ENCODE measurements around the gene CBLN3. TPM values are rescaled to one million over a fixed set of nuclear protein-coding genes. Genes with fewer than 3 reads are reported as not detected.

CBLN3 gene
- total RNA-seq, 4 donors from 2014 or later, result 0.79 to 9.7 (median 1.6) TPM

DNA sequence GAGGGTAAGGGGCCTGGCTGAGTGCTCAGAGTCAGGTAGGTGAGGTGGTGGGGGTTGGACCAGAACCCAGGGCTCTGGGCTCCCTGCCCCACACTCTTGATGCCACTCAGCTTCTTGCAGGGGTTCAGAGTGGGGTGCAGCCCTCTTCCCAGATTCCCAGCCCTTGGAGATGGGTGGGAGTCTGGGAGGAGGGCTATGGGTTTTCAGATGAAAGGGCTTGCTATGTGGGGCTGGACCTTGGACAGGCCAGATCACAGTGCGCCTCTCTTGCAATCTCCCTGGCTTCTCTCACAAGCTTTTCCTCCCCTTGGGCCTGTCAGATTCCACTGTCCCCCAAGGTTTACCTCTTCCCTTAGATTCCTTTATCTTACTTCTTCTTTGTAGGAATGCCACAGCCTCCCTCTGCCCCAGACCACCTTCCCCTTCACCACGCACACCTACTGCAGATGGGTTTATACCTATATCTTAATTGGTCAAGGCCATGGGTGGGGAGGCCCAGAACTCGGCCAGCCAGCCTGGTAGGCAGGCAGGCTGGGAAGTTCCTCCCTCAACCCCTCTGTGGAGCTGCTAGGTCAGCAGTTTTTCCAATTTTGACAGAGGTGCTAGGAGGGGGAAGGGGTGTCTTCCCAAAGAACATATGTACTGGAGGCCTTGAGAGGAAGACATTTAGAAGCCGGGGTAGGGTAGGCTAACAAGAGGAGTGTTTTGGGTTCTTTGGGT lies 29.3 kb downstream of the CBLN3 start:
- peaks cover 16 to 59% (median 35%) of the 10 kb centered on the region in 4 donors for H3K4me1 ChIP-seq
- H3K9me3 ChIP-seq, result no peaks in the 10 kb centered on the region
- no peak for TF ChIP-seq POLR2AphosphoS5 (IDR thresholded peaks at IDR 0.05)
- TF ChIP-seq EP300 (IDR thresholded peaks at IDR 0.05; ENCODE audit: low read depth), result no peak
- TF ChIP-seq, protein P1, sequence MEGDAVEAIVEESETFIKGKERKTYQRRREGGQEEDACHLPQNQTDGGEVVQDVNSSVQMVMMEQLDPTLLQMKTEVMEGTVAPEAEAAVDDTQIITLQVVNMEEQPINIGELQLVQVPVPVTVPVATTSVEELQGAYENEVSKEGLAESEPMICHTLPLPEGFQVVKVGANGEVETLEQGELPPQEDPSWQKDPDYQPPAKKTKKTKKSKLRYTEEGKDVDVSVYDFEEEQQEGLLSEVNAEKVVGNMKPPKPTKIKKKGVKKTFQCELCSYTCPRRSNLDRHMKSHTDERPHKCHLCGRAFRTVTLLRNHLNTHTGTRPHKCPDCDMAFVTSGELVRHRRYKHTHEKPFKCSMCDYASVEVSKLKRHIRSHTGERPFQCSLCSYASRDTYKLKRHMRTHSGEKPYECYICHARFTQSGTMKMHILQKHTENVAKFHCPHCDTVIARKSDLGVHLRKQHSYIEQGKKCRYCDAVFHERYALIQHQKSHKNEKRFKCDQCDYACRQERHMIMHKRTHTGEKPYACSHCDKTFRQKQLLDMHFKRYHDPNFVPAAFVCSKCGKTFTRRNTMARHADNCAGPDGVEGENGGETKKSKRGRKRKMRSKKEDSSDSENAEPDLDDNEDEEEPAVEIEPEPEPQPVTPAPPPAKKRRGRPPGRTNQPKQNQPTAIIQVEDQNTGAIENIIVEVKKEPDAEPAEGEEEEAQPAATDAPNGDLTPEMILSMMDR (IDR thresholded peaks at IDR 0.05), result no peak
- TF ChIP-seq POLR2A (IDR thresholded peaks at IDR 0.05), result no peak
- 41 to 57% methylated on average over 4 of the region's 4 CpGs for WGBS, 2 donors (ENCODE audit: low coverage in 1 of 2)
- peak overlapping the region in 2 of 4 donors; percentile 52 to 69 for H3K4me3 ChIP-seq
- H3K36me3 ChIP-seq, result no peaks in the 10 kb centered on the region
- H3K27ac ChIP-seq, result peak overlapping the region; percentile 74 to 84 (median 78)
- in situ Hi-C loops (cut with MboI; ENCODE audit: low pct_ligation_motif_present in 1 of 4, low pct_unique_long_range_greater_than_20kb in 1 of 4, low sequenced_read_pairs in 3 of 4) (no loop called here), intact Hi-C loops (cut with DNase I; ENCODE audit: low total_unique reads) (no loop called here)
- no peak for DNase-seq
- H3K27me3 ChIP-seq, result no peaks in the 10 kb centered on the region

DNA sequence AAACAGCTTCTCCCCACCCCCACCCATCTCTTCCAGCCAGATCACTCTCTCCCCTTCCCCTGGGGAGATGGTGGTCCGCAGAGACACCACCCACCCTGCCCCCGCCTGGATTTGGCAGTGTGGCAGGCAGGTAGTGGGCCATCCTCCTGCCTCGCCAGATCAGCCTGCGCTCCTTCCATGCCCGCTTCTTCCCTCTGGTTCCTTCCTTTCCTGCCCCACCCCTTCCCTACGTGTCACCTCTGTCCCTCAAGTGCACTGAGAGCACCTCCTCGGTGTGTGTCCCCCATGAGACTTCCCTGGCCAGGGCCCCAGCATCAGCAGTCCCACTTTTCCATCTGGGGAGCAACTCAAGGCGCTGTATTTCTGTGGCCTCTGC lies 30.0 kb downstream of the CBLN3 start:
- DNase-seq, result peak; percentile 40
- peak overlapping the region; percentile 74 to 84 (median 78) for H3K27ac ChIP-seq
- H3K36me3 ChIP-seq, result no peaks in the 10 kb centered on the region
- TF ChIP-seq, protein P1 (IDR thresholded peaks at IDR 0.05), result no peak
- TF ChIP-seq POLR2A (IDR thresholded peaks at IDR 0.05), result no peak
- no peak for TF ChIP-seq EP300 (IDR thresholded peaks at IDR 0.05; ENCODE audit: low read depth)
- no peak for TF ChIP-seq POLR2AphosphoS5 (IDR thresholded peaks at IDR 0.05)
- peaks cover 16 to 59% (median 35%) of the 10 kb centered on the region in 4 donors for H3K4me1 ChIP-seq
- intact Hi-C loops (cut with DNase I; ENCODE audit: low total_unique reads) (no loop called here), in situ Hi-C loops (cut with MboI; ENCODE audit: low pct_ligation_motif_present in 1 of 4, low pct_unique_long_range_greater_than_20kb in 1 of 4, low sequenced_read_pairs in 3 of 4) (no loop called here)
- no peaks in the 10 kb centered on the region for H3K9me3 ChIP-seq
- 17% methylated on average over 8 of the region's 8 CpGs; no CpG with 5 or more reads in 1 of the 2 donors for WGBS, 2 donors (ENCODE audit: low coverage in 1 of 2)
- no peaks in the 10 kb centered on the region for H3K27me3 ChIP-seq
- H3K4me3 ChIP-seq, result peak overlapping the region; percentile 52 to 75 (median 63)

DNA sequence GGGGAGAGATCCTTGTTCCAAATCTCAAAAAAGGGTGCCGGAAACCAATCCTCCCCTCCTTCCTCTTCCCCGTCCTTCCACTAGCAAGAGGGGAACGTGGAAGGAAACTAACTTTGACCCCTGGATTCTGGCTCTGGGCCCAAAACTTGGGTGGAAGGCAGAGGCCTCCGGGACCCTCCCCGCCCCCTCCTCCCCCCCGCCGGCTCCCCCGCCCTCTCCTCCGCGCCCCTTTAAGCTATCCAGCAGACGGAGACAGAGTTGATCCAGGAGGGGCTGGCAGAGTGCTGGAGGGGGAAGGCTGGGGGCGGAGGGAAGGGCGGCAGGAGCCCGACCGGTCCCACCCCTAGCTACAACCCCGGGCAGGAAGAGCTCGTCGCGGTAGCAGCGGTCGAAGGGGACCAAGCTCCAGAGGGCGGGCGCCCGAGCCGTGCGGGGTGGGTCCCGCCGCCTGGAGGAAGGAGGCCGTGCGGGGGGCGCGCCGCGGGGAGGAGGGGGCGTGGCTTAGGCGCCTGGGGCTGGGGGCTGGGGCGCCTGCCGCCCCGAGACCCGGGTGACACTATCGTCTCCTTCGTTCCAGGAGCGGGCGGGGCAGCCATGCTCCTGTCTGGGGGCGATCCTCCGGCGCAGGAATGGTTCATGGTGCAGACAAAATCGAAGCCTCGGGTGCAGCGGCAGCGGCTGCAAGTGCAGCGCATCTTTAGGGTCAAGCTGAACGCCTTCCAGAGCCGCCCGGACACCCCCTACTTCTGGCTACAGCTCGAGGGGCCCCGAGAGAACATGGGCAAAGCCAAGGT lies 30.6 kb downstream of the CBLN3 start, which contains the start of gene NYNRIN:
TSS of gene NYNRIN (plus strand) at position 351 of the 794 bp plus-strand sequence. CDS start at position 595, 244 bp downstream.
- Histone ChIP-seq H3K36me3 (no peaks in the 10 kb centered on the region), H3K27me3 (no peaks in the 10 kb centered on the region), H3K4me3 (peak within 1 kb of the TSS; percentile 52 to 75 (median 63)), H3K4me1 (peaks cover 16 to 59% (median 35%) of the 10 kb centered on the region in 4 donors), H3K27ac (peak within 1 kb of the TSS; percentile 74 to 84 (median 78)), H3K9me3 (no peaks in the 10 kb centered on the region)
- intact Hi-C loops (cut with DNase I; ENCODE audit: low total_unique reads), result no loop called here
- in situ Hi-C loops (cut with MboI; ENCODE audit: low pct_ligation_motif_present in 1 of 4, low pct_unique_long_range_greater_than_20kb in 1 of 4, low sequenced_read_pairs in 3 of 4), result no loop called here
- TF ChIP-seq EP300 (IDR thresholded peaks at IDR 0.05; ENCODE audit: low read depth) (no peak), POLR2AphosphoS5 (IDR thresholded peaks at IDR 0.05) (peak; percentile 20 to 60 (median 43)), POLR2A (IDR thresholded peaks at IDR 0.05) (peak; percentile 33)
- TF ChIP-seq, protein P1 (IDR thresholded peaks at IDR 0.05), result no peak
- DNase-seq, result peak; percentile 62
- WGBS, 2 donors (ENCODE audit: low coverage in 1 of 2), result 4 to 20% methylated on average over 1 to 31 of the region's 57 CpGs

DNA sequence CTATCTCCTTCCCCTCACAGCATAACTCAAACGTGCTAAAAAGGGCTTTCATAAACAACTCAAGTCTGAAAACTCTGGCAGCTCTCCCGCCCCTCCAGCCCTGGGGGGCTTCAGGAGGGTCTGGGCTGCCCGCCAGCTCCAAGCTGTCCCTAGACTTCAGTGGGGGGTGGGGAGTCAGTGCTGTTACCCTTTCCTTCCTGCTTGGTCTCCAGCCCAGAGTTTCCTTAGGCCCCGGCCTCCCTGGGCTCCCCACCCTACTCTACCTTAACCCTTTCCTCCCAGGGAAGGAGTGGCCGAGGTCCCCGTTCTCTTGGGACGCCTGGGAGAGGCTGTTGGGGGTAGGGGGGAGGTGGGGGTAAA lies 31.2 kb downstream of the CBLN3 start:
- DNase-seq, result peak; percentile 48
- Histone ChIP-seq H3K4me3 (peak overlapping the region in 3 of 4 donors; percentile 52 to 69 (median 57)), H3K9me3 (no peaks in the 10 kb centered on the region), H3K27ac (peak overlapping the region; percentile 74 to 84 (median 78)), H3K36me3 (no peaks in the 10 kb centered on the region), H3K4me1 (peaks cover 16 to 53% (median 32%) of the 10 kb centered on the region in 4 donors), H3K27me3 (no peaks in the 10 kb centered on the region)
- TF ChIP-seq POLR2AphosphoS5 (IDR thresholded peaks at IDR 0.05), result no peak
- no peak for TF ChIP-seq EP300 (IDR thresholded peaks at IDR 0.05; ENCODE audit: low read depth)
- no peak for TF ChIP-seq POLR2A (IDR thresholded peaks at IDR 0.05)
- TF ChIP-seq, protein P1 (IDR thresholded peaks at IDR 0.05), result no peak
- 25% methylated on average over 6 of the region's 7 CpGs; no CpG with 5 or more reads in 1 of the 2 donors for WGBS, 2 donors (ENCODE audit: low coverage in 1 of 2)
- intact Hi-C loops (cut with DNase I; ENCODE audit: low total_unique reads) (no loop called here), in situ Hi-C loops (cut with MboI; ENCODE audit: low pct_ligation_motif_present in 1 of 4, low pct_unique_long_range_greater_than_20kb in 1 of 4, low sequenced_read_pairs in 3 of 4) (no loop called here)
